GM12878 (cell line): ENCODE measurements around the gene AARSD1. TPM values are rescaled to one million over a fixed set of nuclear protein-coding genes. Genes with fewer than 3 reads are reported as not detected.
A peak's percentile ranks its signal among the peaks of the same experiment; 100 is the strongest.

Experiments
- BCL11A ChIP-seq: IDR thresholded peaks from 2 replicates; pipeline ENCODE4 v1.6.1; 2011; ENCODE audit warnings: low read depth, low read length
- BRCA1 ChIP-seq: IDR thresholded peaks from 2 replicates; pipeline ENCODE4 v1.6.1; 2011; ENCODE audit warnings: low read depth, low read length, improper control_type of control experiment
- DPF2 ChIP-seq: fragments of 450-650 bp; IDR thresholded peaks from 2 replicates; pipeline ENCODE4 v1.6.1; 2017; ENCODE audit warnings: mild to moderate bottlenecking
- EED ChIP-seq: sonication (generic); IDR thresholded peaks from 2 replicates; pipeline ENCODE4 v1.6.1; 2016; ENCODE audit warnings: antibody characterized with exemption, low read depth
- HDGF ChIP-seq: fragments of 450-650 bp; IDR thresholded peaks from 2 replicates; pipeline ENCODE4 v1.6.1; 2016; ENCODE audit warnings: antibody characterized with exemption
- IKZF1 ChIP-seq: fragments of 450-650 bp; conservative IDR thresholded peaks from 2 replicates; pipeline ENCODE4 v1.6.1; 2017; ENCODE audit warnings: antibody characterized with exemption, mild to moderate bottlenecking
- KLF5 ChIP-seq: fragments of 450-650 bp; IDR thresholded peaks from 2 replicates; pipeline ENCODE4 v1.6.1; 2014; ENCODE audit warnings: mild to moderate bottlenecking; ENCODE audit not compliant: partially characterized antibody
- MXI1 ChIP-seq: fragments of 150-350 bp; IDR thresholded peaks from 2 replicates; pipeline ENCODE4 v1.6.1; 2011; ENCODE audit warnings: low read depth, mild to moderate bottlenecking, inconsistent platforms, low read length, improper control_type of control experiment
- NFYA ChIP-seq: IDR thresholded peaks from 2 replicates; pipeline ENCODE4 v1.6.1; 2011; ENCODE audit warnings: low read depth, mild to moderate bottlenecking, low read length, improper control_type of control experiment, borderline replicate concordance
- POLR2AphosphoS5 ChIP-seq: IDR thresholded peaks from 2 replicates; pipeline ENCODE4 v1.6.1; 2011; ENCODE audit warnings: mild to moderate bottlenecking, low read length, inconsistent platforms
- RB1 ChIP-seq: fragments of 450-650 bp; formaldehyde crosslinking; IDR thresholded peaks from 2 replicates; pipeline ENCODE4 v1.6.1; 2017; ENCODE audit warnings: mild to moderate bottlenecking, borderline replicate concordance
- RUNX3 ChIP-seq: IDR thresholded peaks from 2 replicates; pipeline ENCODE4 v1.6.1; 2012; ENCODE audit warnings: low read length, inconsistent platforms
- SREBF1 ChIP-seq: IDR thresholded peaks from 2 replicates; pipeline ENCODE4 v1.6.1; 2012; ENCODE audit warnings: mild to moderate bottlenecking, low read length
- STAT3 ChIP-seq: IDR thresholded peaks from 2 replicates; pipeline ENCODE4 v1.6.1; 2011; ENCODE audit warnings: low read depth, low read length, improper control_type of control experiment
- ZZZ3 ChIP-seq: IDR thresholded peaks from 2 replicates; pipeline ENCODE4 v1.6.1; 2011; ENCODE audit warnings: low read depth; ENCODE audit not compliant: control insufficient read depth, insufficient read length
- polyA plus RNA-seq, 11 experiments: library from polyadenylated mRNA; depleted of rRNA in 4 of 11; unstranded in 6 of 11; stranded (reverse) in 5 of 11; fragments of >200 nt; fragmentation: Nextera tagmentation in 4 of 11; fragmentation: Illumina TruSeq in 1 of 11; extraction: Ambion mirVana in 4 of 11; extraction: Trizol in 1 of 11; gene quantifications; 1 replicate in 1 of 11; 2 replicates in 10 of 11; pipeline versions ENCODE4 v1.2.1 to v1.2.3, GENCODE V29; 2011 to 2016; ENCODE audit warnings: inconsistent platforms in 2 of 11, missing spikeins in 2 of 11, low read depth in 1 of 11
- total RNA-seq, 4 experiments: library from RNA; depleted of rRNA in 3 of 4; stranded (reverse); fragments of >200 nt in 3 of 4; fragmentation: Illumina TruSeq in 1 of 4; extraction: Trizol in 1 of 4; gene quantifications; 2 replicates each; pipeline versions ENCODE4 v1.2.1 to v1.2.3, GENCODE V29; 2013 to 2021
- TF ChIP-seq, protein P1 (sequence below): fragments of 450-650 bp; IDR thresholded peaks from 2 replicates; pipeline ENCODE4 v1.6.1; 2018; ENCODE audit warnings: borderline replicate concordance, mild to moderate bottlenecking; ENCODE audit not compliant: partially characterized antibody
- TF ChIP-seq, protein P2 (sequence below): fragments of 450-650 bp; IDR thresholded peaks from 2 replicates; pipeline ENCODE4 v1.6.1; 2016; ENCODE audit warnings: mild to moderate bottlenecking
- TF ChIP-seq, protein P3 (sequence below): IDR thresholded peaks from 2 replicates; pipeline ENCODE4 v1.6.1; 2012; ENCODE audit warnings: low read length, inconsistent platforms
- TF ChIP-seq, protein P4 (sequence below), 3 experiments: IDR thresholded peaks in 2 of 3; conservative IDR thresholded peaks in 1 of 3; 2 replicates each; pipeline ENCODE4 v1.5.1; 2011; ENCODE audit warnings: low read depth in 3 of 3, low read length in 3 of 3, mild to moderate bottlenecking in 3 of 3, control low read depth in 2 of 3, moderate library complexity in 2 of 3, inconsistent platforms in 1 of 3, mixed read lengths in 1 of 3; ENCODE audit not compliant: control insufficient read depth in 2 of 3, insufficient read depth in 1 of 3; ENCODE audit errors: extremely low read depth in 1 of 3
- TF ChIP-seq, protein P5 (sequence below): IDR thresholded peaks from 2 replicates; pipeline ENCODE4 v1.6.1; 2012; ENCODE audit warnings: low read depth, low read length, improper control_type of control experiment

The AARSD1 gene
- total and polyA plus RNA-seq, 10 of the 15 experiments (the other 5 are each of a cell fraction or from before 2014, with no cell fraction given), result 32.2 to 86.2 (median 52.8) TPM

DNA sequence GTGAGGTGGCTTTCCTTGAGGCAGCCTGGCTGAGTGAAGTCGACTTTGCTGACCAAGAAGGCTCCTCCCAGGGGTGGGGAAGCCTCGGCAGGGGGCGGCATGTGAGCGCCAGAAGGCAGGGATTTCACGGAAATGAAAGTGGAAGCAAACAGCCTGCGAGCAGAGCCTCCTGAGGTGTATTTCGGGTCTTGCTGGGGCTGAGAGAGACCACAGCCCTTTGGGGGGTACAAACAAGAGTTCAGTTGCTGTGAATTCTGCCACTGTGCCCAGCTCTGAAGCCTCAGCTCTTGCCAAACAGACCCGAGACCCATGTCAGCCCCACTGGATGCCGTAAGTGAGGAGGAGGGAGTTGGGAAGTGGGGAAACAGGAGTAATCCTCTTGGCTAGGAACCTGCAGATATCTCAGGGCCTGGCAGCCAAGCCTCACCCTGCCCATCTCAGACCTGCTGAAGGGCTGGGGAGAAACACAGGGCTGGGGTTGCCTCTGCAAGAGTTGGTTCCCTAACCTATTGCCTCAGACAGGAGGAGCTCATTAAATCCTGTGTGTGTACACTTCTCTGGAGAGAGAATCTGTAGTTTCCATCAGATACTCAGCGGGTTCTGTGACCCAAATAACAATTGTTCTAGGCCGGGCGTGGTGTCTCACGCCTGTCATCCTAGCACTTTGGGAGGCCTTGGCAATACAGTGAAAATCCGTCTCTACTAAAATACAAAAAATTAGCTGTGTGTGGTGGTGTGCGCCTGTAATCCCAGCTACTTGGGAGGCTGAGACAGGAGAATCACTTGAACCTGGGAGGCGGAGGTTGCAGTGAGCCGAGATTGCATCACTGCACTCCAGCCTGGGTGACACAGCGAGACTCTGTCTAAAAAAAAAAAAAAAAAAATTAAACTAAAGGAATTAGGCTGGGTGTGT is 42.6 kb upstream of the AARSD1 start, which contains the start of gene IFI35 (continued):
- TF ChIP-seq DPF2 (0 out of 2 replicates have a peak, but pooled peaks have one; percentile 26), ZZZ3 (no peak), EED (0 out of 2 replicates have a peak, but pooled peaks have one; percentile 26), RUNX3 (peak; percentile 62), BRCA1 (no peak), NFYA (no peak), KLF5 (no peak), POLR2AphosphoS5 (peak; percentile 94), RB1 (0 out of 2 replicates have a peak, but pooled peaks have one; percentile 15), HDGF (peak; percentile 82), IKZF1 (peak; percentile 58), SREBF1 (no peak), STAT3 (0 out of 2 replicates have a peak, but pooled peaks have one; percentile 46), MXI1 (peak; percentile 89), BCL11A (no peak)
- TF ChIP-seq, protein P1, sequence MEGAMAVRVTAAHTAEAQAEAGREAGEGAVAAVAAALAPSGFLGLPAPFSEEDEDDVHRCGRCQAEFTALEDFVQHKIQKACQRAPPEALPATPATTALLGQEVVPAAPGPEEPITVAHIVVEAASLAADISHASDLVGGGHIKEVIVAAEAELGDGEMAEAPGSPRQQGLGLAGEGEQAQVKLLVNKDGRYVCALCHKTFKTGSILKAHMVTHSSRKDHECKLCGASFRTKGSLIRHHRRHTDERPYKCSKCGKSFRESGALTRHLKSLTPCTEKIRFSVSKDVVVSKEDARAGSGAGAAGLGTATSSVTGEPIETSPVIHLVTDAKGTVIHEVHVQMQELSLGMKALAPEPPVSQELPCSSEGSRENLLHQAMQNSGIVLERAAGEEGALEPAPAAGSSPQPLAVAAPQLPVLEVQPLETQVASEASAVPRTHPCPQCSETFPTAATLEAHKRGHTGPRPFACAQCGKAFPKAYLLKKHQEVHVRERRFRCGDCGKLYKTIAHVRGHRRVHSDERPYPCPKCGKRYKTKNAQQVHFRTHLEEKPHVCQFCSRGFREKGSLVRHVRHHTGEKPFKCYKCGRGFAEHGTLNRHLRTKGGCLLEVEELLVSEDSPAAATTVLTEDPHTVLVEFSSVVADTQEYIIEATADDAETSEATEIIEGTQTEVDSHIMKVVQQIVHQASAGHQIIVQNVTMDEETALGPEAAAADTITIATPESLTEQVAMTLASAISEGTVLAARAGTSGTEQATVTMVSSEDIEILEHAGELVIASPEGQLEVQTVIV, result no peak
- TF ChIP-seq, protein P2, sequence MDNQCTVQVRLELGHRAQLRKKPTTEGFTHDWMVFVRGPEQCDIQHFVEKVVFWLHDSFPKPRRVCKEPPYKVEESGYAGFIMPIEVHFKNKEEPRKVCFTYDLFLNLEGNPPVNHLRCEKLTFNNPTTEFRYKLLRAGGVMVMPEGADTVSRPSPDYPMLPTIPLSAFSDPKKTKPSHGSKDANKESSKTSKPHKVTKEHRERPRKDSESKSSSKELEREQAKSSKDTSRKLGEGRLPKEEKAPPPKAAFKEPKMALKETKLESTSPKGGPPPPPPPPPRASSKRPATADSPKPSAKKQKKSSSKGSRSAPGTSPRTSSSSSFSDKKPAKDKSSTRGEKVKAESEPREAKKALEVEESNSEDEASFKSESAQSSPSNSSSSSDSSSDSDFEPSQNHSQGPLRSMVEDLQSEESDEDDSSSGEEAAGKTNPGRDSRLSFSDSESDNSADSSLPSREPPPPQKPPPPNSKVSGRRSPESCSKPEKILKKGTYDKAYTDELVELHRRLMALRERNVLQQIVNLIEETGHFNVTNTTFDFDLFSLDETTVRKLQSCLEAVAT, result peak; percentile 79
- TF ChIP-seq, protein P3, sequence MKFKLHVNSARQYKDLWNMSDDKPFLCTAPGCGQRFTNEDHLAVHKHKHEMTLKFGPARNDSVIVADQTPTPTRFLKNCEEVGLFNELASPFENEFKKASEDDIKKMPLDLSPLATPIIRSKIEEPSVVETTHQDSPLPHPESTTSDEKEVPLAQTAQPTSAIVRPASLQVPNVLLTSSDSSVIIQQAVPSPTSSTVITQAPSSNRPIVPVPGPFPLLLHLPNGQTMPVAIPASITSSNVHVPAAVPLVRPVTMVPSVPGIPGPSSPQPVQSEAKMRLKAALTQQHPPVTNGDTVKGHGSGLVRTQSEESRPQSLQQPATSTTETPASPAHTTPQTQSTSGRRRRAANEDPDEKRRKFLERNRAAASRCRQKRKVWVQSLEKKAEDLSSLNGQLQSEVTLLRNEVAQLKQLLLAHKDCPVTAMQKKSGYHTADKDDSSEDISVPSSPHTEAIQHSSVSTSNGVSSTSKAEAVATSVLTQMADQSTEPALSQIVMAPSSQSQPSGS, result no peak
- TF ChIP-seq, protein P4, sequence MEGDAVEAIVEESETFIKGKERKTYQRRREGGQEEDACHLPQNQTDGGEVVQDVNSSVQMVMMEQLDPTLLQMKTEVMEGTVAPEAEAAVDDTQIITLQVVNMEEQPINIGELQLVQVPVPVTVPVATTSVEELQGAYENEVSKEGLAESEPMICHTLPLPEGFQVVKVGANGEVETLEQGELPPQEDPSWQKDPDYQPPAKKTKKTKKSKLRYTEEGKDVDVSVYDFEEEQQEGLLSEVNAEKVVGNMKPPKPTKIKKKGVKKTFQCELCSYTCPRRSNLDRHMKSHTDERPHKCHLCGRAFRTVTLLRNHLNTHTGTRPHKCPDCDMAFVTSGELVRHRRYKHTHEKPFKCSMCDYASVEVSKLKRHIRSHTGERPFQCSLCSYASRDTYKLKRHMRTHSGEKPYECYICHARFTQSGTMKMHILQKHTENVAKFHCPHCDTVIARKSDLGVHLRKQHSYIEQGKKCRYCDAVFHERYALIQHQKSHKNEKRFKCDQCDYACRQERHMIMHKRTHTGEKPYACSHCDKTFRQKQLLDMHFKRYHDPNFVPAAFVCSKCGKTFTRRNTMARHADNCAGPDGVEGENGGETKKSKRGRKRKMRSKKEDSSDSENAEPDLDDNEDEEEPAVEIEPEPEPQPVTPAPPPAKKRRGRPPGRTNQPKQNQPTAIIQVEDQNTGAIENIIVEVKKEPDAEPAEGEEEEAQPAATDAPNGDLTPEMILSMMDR (IDR thresholded peaks at IDR 0.05 in 2 of 3, conservative IDR thresholded peaks at IDR 0.05 in 1 of 3; ENCODE audit: control insufficient read depth in 2 of 3, extremely low read depth in 1 of 3, insufficient read depth in 1 of 3, low read depth in 3 of 3, low read length in 3 of 3), result peak; percentile 23 to 79 (median 41); a peak in 5 of 6 replicates
- TF ChIP-seq, protein P5, sequence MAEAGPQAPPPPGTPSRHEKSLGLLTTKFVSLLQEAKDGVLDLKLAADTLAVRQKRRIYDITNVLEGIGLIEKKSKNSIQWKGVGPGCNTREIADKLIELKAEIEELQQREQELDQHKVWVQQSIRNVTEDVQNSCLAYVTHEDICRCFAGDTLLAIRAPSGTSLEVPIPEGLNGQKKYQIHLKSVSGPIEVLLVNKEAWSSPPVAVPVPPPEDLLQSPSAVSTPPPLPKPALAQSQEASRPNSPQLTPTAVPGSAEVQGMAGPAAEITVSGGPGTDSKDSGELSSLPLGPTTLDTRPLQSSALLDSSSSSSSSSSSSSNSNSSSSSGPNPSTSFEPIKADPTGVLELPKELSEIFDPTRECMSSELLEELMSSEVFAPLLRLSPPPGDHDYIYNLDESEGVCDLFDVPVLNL, result no peak
